ENCODE results near the gene IMMP2L. TPM values are rescaled to one million over a fixed set of nuclear protein-coding genes. Genes with fewer than 3 reads are reported as not detected.

IMMP2L gene
- total and polyA plus RNA-seq, 2 of the 13 experiments (the other 11 are each of a cell fraction or from before 2014, with no cell fraction given) = 7.8 to 16.9 TPM

- TF ChIP-seq, protein P1, sequence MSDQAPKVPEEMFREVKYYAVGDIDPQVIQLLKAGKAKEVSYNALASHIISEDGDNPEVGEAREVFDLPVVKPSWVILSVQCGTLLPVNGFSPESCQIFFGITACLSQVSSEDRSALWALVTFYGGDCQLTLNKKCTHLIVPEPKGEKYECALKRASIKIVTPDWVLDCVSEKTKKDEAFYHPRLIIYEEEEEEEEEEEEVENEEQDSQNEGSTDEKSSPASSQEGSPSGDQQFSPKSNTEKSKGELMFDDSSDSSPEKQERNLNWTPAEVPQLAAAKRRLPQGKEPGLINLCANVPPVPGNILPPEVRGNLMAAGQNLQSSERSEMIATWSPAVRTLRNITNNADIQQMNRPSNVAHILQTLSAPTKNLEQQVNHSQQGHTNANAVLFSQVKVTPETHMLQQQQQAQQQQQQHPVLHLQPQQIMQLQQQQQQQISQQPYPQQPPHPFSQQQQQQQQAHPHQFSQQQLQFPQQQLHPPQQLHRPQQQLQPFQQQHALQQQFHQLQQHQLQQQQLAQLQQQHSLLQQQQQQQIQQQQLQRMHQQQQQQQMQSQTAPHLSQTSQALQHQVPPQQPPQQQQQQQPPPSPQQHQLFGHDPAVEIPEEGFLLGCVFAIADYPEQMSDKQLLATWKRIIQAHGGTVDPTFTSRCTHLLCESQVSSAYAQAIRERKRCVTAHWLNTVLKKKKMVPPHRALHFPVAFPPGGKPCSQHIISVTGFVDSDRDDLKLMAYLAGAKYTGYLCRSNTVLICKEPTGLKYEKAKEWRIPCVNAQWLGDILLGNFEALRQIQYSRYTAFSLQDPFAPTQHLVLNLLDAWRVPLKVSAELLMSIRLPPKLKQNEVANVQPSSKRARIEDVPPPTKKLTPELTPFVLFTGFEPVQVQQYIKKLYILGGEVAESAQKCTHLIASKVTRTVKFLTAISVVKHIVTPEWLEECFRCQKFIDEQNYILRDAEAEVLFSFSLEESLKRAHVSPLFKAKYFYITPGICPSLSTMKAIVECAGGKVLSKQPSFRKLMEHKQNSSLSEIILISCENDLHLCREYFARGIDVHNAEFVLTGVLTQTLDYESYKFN (CRISPR knock-in tag; conservative IDR thresholded peaks at IDR 0.05) = peak; percentile 50; the same call in 1 of the 2 replicates
- peak; percentile 63; the same call in 1 of the 2 replicates for TF ChIP-seq ZMYM4 (CRISPR knock-in tag; IDR thresholded peaks at IDR 0.05)
- TF ChIP-seq SRF (IDR thresholded peaks at IDR 0.05; ENCODE audit: low read depth, low read length) = no peak
- peak; percentile 68 for TF ChIP-seq MIXL1 (CRISPR knock-in tag; IDR thresholded peaks at IDR 0.05)
- peak; percentile 28; the same call in 1 of the 2 replicates for TF ChIP-seq HDAC2 (CRISPR knock-in tag; IDR thresholded peaks at IDR 0.05)
- no peak for TF ChIP-seq PAF1 (CRISPR knock-in tag; IDR thresholded peaks at IDR 0.05)
- 0 out of 2 replicates have a peak, but pooled peaks have one; percentile 36 for TF ChIP-seq KAT8 (CRISPR knock-in tag; IDR thresholded peaks at IDR 0.05)
- peak; percentile 39; the same call in 1 of the 2 replicates for TF ChIP-seq HOMEZ (CRISPR knock-in tag; IDR thresholded peaks at IDR 0.05; ENCODE audit: low read depth)
- TF ChIP-seq, protein P2, sequence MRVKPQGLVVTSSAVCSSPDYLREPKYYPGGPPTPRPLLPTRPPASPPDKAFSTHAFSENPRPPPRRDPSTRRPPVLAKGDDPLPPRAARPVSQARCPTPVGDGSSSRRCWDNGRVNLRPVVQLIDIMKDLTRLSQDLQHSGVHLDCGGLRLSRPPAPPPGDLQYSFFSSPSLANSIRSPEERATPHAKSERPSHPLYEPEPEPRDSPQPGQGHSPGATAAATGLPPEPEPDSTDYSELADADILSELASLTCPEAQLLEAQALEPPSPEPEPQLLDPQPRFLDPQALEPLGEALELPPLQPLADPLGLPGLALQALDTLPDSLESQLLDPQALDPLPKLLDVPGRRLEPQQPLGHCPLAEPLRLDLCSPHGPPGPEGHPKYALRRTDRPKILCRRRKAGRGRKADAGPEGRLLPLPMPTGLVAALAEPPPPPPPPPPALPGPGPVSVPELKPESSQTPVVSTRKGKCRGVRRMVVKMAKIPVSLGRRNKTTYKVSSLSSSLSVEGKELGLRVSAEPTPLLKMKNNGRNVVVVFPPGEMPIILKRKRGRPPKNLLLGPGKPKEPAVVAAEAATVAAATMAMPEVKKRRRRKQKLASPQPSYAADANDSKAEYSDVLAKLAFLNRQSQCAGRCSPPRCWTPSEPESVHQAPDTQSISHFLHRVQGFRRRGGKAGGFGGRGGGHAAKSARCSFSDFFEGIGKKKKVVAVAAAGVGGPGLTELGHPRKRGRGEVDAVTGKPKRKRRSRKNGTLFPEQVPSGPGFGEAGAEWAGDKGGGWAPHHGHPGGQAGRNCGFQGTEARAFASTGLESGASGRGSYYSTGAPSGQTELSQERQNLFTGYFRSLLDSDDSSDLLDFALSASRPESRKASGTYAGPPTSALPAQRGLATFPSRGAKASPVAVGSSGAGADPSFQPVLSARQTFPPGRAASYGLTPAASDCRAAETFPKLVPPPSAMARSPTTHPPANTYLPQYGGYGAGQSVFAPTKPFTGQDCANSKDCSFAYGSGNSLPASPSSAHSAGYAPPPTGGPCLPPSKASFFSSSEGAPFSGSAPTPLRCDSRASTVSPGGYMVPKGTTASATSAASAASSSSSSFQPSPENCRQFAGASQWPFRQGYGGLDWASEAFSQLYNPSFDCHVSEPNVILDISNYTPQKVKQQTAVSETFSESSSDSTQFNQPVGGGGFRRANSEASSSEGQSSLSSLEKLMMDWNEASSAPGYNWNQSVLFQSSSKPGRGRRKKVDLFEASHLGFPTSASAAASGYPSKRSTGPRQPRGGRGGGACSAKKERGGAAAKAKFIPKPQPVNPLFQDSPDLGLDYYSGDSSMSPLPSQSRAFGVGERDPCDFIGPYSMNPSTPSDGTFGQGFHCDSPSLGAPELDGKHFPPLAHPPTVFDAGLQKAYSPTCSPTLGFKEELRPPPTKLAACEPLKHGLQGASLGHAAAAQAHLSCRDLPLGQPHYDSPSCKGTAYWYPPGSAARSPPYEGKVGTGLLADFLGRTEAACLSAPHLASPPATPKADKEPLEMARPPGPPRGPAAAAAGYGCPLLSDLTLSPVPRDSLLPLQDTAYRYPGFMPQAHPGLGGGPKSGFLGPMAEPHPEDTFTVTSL (CRISPR knock-in tag; IDR thresholded peaks at IDR 0.05; ENCODE audit: borderline replicate concordance) = peak; percentile 82
- peak; percentile 43 for TF ChIP-seq TCF7 (IDR thresholded peaks at IDR 0.05; ENCODE audit: low read depth)
- TF ChIP-seq, protein P3, sequence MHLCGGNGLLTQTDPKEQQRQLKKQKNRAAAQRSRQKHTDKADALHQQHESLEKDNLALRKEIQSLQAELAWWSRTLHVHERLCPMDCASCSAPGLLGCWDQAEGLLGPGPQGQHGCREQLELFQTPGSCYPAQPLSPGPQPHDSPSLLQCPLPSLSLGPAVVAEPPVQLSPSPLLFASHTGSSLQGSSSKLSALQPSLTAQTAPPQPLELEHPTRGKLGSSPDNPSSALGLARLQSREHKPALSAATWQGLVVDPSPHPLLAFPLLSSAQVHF (CRISPR knock-in tag; IDR thresholded peaks at IDR 0.05) = no peak
- TF ChIP-seq ARID3A (IDR thresholded peaks at IDR 0.05; ENCODE audit: low read depth, low read length) = peak; percentile 49; the same call in 1 of the 2 replicates
- TF ChIP-seq ZBTB20 (CRISPR knock-in tag; IDR thresholded peaks at IDR 0.05; ENCODE audit: borderline replicate concordance, low read depth) = no peak
- peak; percentile 48; the same call in 1 of the 2 replicates for TF ChIP-seq NCOR1 (IDR thresholded peaks at IDR 0.05; ENCODE audit: borderline replicate concordance, low read length)
- TF ChIP-seq HDAC6 (IDR thresholded peaks at IDR 0.05; ENCODE audit: low read depth, low read length) = no peak
These were observed 369.5 kb downstream of the IMMP2L start (continued) for GRCh38 chr7:111192614-111193413.

All from HepG2 (cell line).